ENCODE data around the gene CASR.
"Not testable (repeated sequence)": the region's sequence is repeated elsewhere in the genome, so short reads cannot be mapped to it uniquely, and the experiment has no call there.

Gene CASR, protein sequence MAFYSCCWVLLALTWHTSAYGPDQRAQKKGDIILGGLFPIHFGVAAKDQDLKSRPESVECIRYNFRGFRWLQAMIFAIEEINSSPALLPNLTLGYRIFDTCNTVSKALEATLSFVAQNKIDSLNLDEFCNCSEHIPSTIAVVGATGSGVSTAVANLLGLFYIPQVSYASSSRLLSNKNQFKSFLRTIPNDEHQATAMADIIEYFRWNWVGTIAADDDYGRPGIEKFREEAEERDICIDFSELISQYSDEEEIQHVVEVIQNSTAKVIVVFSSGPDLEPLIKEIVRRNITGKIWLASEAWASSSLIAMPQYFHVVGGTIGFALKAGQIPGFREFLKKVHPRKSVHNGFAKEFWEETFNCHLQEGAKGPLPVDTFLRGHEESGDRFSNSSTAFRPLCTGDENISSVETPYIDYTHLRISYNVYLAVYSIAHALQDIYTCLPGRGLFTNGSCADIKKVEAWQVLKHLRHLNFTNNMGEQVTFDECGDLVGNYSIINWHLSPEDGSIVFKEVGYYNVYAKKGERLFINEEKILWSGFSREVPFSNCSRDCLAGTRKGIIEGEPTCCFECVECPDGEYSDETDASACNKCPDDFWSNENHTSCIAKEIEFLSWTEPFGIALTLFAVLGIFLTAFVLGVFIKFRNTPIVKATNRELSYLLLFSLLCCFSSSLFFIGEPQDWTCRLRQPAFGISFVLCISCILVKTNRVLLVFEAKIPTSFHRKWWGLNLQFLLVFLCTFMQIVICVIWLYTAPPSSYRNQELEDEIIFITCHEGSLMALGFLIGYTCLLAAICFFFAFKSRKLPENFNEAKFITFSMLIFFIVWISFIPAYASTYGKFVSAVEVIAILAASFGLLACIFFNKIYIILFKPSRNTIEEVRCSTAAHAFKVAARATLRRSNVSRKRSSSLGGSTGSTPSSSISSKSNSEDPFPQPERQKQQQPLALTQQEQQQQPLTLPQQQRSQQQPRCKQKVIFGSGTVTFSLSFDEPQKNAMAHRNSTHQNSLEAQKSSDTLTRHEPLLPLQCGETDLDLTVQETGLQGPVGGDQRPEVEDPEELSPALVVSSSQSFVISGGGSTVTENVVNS

DNA sequence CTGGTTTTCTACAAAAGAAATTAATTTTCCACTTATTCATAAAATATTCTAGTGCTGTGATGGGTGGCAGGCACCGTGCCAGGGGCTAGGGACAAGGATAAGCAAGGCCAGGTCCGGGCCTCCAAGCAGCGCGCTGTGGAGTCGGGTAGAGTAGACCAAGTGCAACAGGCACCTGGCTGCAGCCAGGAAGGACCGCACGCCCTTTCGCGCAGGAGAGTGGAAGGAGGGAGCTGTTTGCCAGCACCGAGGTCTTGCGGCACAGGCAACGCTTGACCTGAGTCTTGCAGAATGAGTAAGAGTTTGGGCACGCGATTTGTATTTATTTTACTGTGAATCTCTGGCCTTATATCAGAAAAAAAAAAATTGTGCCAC, at the start of gene CASR:
TSS of gene CASR (plus strand) at position 148 of the 372 bp plus-strand sequence. CDS start 70,522 bp downstream, outside the sequence.
- no peak for DNase-seq (ENCODE audit: low read depth in 2 of 2, low spot score in 1 of 2)

DNA sequence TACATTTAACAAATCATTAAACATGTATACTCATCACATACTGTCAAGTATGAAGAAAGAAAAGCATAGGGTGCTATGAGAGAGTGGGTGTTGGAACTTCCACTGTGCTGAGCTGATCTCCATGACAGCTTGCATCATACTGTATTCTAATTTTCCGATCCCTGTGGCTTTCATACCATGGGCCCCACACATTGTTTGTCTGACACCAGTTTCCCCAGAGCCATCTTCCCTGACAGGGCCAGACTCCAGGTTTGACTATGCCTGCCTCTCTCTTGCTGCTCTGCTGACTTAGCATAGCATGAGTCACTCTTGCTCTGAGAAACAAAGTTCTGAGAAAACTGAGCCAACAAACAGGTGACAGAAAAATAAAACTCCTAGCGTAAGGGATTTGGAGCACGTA, 37.0 kb upstream of the CASR start:
- no peak for DNase-seq (ENCODE audit: low read depth in 2 of 2, low spot score in 1 of 2)

DNA sequence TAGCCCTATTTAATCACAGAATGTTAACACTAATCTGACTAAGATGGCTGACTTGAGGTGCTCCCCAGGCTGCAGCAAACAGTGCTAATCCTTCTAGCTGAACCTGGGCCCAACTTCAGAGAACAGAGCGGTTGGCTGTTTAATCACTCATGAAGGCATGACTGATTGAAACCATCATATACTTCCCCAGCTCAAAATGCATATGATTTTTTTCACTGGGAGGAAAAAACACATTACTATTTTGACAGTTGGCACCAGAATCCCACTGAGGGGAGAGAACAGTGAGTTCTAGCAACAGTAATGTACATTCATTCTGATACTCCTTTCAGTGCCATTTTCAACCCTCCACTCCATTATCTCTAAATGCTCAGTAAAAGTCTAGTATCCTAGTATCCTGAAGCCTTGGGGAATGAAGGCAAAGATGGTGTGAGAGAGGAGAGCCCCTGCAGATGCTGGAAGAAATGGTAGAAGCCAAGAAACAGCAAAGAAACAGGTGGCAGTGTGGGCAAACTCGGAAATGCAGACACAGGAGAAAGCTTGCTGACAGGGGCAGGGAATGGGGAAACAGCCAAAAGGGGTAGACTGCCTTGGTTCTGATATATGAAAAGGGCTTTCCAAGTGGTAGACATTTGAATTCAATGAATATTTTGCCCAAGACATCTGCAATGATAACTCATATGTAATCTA, 34.4 kb upstream of the CASR start:
- no peak for DNase-seq (ENCODE audit: low read depth in 2 of 2, low spot score in 1 of 2)

DNA sequence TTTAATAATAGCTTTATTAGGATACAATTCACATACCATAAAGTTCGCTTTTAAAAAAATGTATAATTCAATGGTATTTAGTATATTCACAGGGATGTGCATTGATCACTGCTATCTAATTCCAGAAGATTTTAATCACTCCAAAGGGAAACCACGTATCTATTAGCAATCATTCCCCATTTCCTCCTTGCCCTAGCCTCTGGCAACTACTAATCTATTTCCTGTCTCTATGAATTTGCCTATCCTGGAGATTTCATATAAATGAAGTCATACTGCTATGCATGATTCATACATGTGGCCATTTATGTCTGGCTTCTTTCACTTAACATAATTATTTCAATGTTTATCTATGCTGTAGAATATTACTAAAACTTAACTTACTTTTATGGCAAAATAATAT, 32.0 kb upstream of the CASR start:
- DNase-seq (ENCODE audit: low read depth in 2 of 2, low spot score in 1 of 2) = no peak

DNA sequence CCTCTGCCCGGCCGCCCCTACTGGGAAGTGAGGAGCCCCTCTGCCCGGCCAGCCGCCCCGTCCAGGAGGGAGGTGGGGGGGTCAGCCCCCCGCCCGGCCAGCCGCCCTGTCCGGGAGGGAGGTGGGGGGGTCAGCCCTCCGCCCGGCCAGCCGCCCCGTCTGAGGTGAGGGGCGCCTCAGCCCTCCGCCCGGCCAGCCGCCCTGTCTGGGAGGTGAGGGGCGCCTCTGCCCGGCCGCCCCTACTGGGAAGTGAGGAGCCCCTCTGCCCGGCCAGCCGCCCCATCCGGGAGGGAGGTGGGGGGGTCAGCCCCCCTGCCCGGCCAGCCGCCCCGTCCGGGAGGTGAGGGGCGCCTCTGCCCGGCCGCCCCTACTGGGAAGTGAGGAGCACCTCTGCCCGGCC, 18.5 kb upstream of the CASR start:
- not testable (repeated sequence) for DNase-seq (ENCODE audit: low read depth in 2 of 2, low spot score in 1 of 2)

DNA sequence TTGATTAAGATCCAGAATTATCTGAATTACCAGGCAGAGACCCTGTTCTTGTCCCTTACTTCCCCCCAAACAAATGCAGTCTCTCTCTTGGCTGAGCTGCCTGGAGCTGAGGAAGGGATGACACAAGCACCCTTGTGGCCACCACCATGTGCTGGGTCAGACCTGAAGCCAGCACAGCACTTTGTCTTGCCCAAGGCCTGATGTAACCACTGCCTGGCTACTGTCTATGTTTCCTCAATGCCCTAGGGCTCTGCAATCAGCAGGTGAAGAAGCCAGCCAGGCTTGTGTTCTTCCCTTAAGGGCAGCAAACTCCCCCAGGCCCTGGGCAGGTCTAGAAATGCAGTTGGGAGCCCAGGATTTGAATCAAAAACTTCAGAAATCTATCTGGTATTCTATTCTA, 15.8 kb upstream of the CASR start:
- no peak for DNase-seq (ENCODE audit: low read depth in 2 of 2, low spot score in 1 of 2)

DNA sequence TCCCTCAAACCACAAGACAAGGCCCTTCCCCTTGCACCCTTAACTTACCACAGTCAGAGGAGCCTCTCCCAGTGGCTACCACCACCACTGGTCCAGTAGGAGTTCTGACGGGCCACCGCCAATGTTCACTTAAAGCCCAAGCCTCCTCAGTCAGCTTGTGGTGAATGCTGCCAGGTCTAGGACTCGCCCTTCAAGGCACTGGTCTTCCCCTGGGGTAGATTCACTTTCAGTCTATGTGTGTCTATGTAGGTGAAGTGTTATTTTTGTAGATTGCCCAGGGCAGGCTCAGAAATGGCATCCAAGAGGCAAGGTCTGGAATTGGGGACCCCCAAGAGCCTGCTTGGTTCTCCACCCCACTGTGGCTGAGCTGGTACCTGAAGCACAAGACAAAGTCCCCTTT, 15.4 kb upstream of the CASR start:
- no peak for DNase-seq (ENCODE audit: low read depth in 2 of 2, low spot score in 1 of 2)

DNA sequence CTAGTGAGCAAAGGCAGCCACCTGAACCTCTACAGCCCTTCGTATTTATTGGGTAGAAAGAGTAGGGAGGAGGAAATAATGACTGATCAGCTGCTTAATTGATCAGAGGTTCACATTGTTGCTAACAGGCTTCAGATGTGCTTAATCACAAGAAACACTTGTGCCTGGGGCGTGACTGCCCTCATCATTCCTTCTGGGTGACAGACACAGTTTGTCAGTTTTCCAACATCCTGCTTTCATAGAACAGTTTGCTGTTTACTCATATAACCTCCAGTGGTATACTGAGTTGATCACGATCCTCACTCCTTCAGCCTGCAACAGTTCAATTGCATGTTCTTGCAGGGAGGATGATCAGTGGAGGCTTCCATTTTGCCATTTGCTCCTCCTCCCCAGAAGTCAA, 13.6 kb upstream of the CASR start:
- no peak for DNase-seq (ENCODE audit: low read depth in 2 of 2, low spot score in 1 of 2)

DNA sequence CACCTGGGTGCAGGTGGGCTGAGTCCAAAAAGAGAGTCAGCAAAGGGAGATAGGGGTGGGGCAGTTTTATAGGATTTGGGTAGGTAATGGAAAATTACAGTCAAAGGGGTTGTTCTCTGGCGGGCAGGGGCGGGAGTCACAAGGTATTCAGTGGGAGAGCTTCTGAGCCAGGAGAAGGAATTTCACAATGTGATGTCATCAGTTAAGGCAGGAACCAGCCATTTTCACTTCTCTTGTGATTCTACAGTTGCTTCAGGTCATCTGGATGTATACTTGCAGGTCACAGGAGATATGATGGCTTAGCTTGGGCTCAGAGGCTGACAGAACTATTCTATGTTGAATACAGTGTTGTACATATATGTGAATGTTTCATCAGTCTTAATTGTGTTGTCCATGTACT, 12.1 kb upstream of the CASR start:
- DNase-seq (ENCODE audit: low read depth in 2 of 2, low spot score in 1 of 2) = not testable (repeated sequence)

DNA sequence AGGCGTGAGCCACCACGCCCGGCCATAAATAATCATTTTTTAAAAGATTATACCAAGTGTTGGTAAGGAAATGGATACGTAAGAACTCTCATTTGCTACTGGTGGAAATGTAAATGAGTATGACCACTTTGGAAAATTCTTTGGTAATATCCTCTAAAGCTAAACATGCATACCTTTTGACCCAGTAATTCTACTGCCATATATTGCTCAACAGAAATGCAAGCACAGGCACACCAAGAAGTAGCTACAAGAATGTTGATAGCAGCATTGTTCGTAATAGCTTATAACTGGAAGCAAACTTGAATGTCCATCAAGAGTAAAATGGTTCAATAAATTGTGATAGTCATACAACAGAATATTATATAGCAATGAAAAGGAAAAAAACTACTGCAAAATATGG, 4.8 kb upstream of the CASR start:
- no peak for DNase-seq (ENCODE audit: low read depth in 2 of 2, low spot score in 1 of 2)

DNA sequence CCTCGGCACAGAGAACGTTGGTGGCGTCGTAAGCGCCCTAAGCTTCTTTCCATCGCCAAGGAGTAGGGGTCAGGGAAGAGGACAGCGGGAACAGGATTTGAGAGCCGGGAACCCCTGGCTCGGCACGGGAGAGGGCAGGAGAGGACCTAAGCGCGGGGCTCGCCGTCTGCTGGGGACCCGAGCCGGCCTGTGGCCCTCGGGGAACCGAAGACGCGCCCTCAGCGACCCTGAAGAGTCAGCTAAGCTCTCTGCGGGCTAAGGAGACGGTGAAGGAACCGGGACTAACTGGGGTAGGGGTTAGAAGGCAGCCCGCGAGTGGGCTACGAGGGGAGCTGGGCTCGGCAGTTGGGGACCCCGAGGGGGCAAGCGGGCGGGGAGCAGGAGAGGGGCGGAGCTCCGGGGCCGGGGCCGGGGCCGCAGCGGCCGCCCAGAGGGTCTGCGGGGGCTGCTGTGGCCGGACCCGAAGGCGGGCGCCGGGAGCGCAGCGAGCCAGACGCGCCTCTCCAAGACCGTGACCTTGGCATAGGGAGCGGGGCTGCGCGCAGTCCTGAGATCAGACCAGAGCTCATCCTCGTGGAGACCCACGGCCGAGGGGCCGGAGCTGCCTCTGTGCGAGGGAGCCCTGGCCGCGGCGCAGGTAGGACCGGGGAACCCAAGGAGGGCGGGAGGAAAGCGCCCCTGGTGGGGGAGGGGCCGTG, 574 bp downstream of the CASR start:
- no peak for DNase-seq (ENCODE audit: low read depth in 2 of 2, low spot score in 1 of 2)

DNA sequence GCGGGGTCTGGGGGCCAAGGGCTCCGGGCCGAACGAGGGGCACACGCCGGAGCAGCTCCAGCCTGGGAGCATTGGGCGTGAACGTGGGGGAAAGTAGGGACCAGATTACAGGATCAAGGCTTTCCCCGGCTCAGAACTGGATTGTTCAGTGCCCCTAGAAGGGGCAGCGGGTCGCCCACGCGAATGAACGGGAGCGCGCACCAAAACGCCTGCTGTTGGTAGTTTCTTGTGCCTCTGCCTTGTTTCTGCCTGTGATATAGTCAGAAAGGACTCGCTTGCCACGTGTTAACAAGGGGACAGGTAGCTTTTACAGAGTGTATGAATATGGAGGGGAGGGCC, 1.1 kb downstream of the CASR start:
- DNase-seq (ENCODE audit: low read depth in 2 of 2, low spot score in 1 of 2) = no peak

DNA sequence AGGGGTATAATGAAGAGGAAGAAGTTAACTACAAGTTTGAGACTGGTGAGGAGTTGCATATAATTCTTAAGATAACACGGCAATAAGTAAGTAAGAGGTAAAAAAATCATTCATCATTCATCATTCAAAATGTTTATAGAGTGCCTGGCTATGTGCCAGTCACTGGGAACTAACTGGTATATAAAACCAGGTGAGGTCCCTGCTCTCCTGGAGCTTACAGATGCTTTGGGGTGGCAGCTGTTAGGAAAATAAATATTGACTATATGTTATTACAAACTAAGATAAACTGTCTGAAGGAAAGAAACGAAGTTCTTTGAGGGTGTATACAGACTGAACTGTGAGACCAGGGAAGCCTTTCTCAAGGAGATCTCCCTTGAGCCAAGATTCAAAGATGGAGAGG, 2.9 kb downstream of the CASR start:
- no peak for DNase-seq (ENCODE audit: low read depth in 2 of 2, low spot score in 1 of 2)

DNA sequence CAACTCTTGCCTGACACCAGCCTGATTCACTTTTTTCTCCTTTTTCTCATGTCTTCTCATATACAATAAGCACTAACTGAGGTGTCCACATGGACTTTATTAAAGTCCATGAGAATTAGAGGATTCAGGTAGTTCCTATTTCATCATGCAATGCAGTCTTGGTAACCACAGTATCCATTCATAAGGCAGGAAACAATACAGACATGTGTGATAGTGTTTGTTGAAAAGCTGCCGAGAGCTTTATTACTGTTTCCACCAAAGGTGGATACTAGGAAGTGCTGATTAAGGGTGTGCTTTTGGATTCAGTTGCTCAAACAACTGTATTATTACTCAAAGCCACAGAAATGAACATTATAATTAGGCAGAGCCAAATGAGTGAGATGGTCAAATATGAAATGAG, 5.3 kb downstream of the CASR start:
- DNase-seq (ENCODE audit: low read depth in 2 of 2, low spot score in 1 of 2) = no peak

DNA sequence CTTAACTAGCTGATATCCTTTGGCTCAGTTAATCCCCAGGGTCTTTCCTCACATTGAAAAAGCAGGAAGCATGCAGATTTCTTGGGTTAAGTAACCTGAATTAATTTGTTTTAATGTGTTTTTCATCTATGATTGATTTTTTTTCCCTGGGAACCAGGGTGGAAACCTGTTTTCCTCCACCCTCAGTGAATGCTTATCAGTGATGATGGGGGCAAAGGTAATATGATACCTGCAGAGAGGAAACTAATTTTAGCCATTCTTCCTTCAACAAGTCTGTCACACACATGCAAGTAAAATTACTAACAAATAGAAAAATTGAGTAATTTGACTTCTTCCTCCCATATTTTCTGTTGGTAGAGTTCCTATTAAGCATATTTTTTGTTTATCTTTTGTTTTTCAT, 5.9 kb downstream of the CASR start:
- no peak for DNase-seq (ENCODE audit: low read depth in 2 of 2, low spot score in 1 of 2)

DNA sequence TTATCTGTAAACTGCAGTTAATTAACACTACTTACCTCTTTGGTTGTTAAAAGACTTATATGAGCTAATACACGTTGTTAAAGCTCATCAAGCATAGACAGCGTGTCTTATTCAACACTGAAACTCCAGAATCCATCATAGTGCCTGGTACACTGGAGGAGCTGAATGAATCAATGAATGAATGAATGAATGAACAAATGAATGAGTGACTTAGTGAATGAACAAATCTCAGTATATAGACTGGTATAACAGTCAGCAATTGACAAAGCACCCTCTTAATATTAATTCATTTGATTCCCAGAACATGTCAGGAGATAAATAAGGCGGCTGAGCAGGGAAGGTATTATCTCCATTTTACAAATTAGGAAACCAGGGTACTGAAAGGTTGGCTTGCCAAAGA, 7.1 kb downstream of the CASR start:
- no peak for DNase-seq (ENCODE audit: low read depth in 2 of 2, low spot score in 1 of 2)

DNA sequence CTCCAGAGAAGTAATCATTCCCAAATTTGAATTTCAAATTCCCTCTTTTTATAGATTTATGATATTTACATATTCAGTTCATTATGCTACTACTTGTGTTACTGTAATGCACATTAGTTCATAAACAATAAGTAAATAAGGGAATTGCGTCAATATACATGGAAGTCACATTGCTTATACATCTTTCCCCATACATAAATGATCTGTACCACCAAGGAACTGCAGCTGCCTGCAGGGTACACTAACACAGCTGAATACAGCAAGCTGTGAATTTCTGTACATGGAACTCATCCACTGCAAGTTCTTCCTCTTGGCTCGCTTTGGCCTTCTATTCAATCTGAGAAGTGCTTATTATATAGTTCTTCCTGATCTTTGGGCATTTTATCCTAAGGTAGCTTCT, 15.5 kb downstream of the CASR start:
- no peak for DNase-seq (ENCODE audit: low read depth in 2 of 2, low spot score in 1 of 2)

DNA sequence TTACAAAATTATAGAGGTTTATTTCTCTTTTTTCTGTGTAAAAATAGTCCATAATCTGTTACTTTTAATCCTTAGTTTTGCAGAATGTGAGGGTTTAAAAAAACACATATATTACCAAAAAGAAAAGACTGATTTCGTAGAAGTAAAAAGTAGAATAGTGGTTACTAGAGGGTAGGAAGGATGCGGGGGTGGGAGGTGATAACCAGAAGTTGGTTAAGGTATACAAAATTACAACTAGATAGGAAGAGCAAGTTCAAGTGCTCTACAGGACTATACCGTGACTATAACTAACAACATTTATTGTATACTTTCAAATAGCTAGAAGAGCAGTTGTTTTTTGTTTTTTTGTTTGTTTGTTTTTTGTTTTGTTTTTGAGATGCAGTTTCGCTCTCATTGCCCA, 16.1 kb downstream of the CASR start:
- DNase-seq (ENCODE audit: low read depth in 2 of 2, low spot score in 1 of 2) = no peak

DNA sequence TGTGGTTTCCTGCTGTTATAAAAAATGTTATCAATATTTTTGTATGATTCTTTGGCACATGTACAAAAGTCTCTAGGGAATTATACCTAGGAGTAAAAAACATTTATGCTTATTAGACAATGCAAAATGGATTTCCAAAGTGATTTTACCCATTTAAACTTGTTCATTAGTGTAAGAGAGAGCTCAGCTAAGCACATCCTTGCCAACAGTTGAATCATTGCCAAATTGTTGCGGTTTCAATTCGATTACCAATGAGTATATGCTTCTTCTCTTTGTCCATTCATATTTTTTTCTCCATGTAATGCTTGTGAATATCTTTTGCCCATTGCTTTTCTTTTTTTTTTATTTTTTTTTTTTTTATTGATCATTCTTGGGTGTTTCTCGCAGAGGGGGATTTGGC, 17.2 kb downstream of the CASR start:
- DNase-seq (ENCODE audit: low read depth in 2 of 2, low spot score in 1 of 2) = no peak

DNA sequence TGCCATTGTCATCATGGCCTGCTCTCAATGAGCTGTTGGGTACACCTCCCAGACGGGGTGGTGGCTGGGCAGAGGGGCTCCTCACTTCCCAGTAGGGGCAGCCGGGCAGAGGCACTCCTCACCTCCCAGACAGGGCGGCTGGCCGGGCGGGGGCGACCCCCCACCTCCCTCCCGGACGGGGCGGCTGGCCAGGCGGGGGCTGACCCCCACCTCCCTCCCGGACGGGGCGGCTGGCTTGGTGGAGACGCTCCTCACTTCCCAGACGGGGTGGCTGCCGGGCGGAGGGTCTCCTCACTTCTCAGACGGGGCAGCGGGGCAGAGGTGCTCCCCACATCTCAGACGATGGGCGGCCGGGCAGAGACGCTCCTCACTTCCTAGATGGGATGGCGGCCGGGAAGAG, 18.0 kb downstream of the CASR start:
- not testable (repeated sequence) for DNase-seq (ENCODE audit: low read depth in 2 of 2, low spot score in 1 of 2)

DNA sequence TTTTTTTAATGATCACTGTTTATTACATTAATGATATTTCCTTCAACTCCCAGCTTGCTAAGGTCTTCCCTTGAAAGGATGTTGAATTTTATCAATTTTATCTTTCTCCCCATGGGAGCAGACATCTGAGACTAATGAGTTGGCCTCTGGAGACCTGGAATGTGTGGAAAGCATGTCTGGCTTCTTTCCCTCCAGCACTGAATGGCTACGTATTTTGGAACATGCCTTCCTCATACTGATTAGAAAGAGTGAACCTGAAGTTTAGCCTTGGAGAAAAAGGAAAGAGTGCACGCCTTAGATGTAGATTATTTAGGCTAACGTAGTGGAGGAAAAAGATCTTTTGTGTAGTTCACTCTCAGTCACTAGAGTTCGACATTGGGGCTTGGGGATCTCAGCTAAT, 25.1 kb downstream of the CASR start:
- no peak for DNase-seq (ENCODE audit: low read depth in 2 of 2, low spot score in 1 of 2)
